ACC112 (cell line): Measurements from ENCODE around the gene CHTOP.
A peak's percentile ranks its signal among the peaks of the same experiment; 100 is the strongest.

Experiments used
- H2AFZ ChIP-seq: fragments of 200-600 bp; sonication (generic); one replicate; pipeline ENCODE4 v1.6.0; 2017; ENCODE audit warnings: antibody characterized with exemption, low read length; ENCODE audit not compliant: unreplicated experiment
- H3K27ac ChIP-seq: fragments of 200-600 bp; sonication (generic); 2 replicates; pipeline ENCODE4 v1.5.1; 2014; ENCODE audit warnings: low read depth, mild to moderate bottlenecking, antibody characterized with exemption, low read length, moderate library complexity
- H3K27me3 ChIP-seq: fragments of 200-600 bp; sonication (generic); 2 replicates; pipeline ENCODE4 v1.6.1; 2014; ENCODE audit warnings: mild to moderate bottlenecking, antibody characterized with exemption, low read length, moderate library complexity, mixed read lengths; ENCODE audit not compliant: insufficient read depth
- H3K36me3 ChIP-seq: fragments of 200-600 bp; sonication (generic); 2 replicates; pipeline ENCODE4 v1.6.1; 2016; ENCODE audit warnings: mild to moderate bottlenecking, antibody characterized with exemption, low read length, moderate library complexity, mixed read lengths; ENCODE audit not compliant: insufficient read depth
- H3K4me1 ChIP-seq: fragments of 200-600 bp; sonication (generic); one replicate; pipeline ENCODE4 v1.6.1; 2016; ENCODE audit warnings: low read length, mixed read lengths; ENCODE audit not compliant: insufficient read depth, unreplicated experiment, control insufficient read depth
- H3K4me3 ChIP-seq: fragments of 200-600 bp; sonication (generic); 2 replicates; pipeline ENCODE4 v1.5.1; 2014; ENCODE audit warnings: mild to moderate bottlenecking, low read depth, low read length
- H3K79me2 ChIP-seq: fragments of 200-600 bp; sonication (generic); one replicate; pipeline ENCODE4 v1.6.0; 2016; ENCODE audit warnings: low read length; ENCODE audit not compliant: control insufficient read depth, unreplicated experiment, insufficient read depth

CHTOP gene

DNA sequence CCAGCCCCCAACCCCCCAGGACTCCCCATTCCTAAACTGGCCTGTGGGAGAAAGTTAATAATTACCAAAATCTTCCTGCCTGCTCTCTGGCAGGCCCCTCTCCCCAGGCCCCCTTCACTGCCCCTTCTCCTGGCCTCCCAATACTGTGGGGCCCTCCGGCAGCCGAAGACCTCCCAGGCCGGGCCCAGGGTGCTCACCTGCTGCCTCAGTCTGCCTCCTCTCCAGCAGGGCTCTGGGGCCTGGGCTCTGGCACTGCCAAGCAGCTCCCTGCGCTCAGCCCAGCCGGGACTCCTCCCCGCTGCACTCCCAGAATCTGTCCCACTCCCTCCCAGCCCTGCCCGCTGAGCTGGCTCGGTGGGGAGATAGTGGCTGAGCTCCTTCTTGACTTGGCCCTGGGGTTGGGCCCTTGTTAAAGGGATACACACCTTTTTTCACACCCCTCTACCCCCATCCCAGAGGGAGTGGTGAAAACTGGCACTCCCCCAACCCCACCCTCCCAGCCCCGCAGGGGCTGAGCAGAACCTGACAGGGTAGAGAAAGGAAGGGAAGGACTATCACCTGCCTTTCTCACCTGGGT is 21.0 kb upstream of the CHTOP start, which contains the start of gene S100A16:
TSS of gene S100A16 (minus strand) at position 383 of the 577 bp plus-strand sequence. CDS start 4,986 bp downstream, outside the sequence.
- Histone ChIP-seq H2AFZ (peak within 1 kb of the TSS; percentile 67), H3K4me3 (peak within 1 kb of the TSS; percentile 93), H3K4me1 (peaks cover 59% of the 10 kb centered on the region), H3K27ac (peak within 1 kb of the TSS; percentile 74), H3K27me3 (no peaks in the 10 kb centered on the region), H3K36me3 (0 out of 2 replicates have a peak, but pooled peaks cover 3% of the 10 kb centered on the region), H3K79me2 (peaks cover 55% of the 10 kb centered on the region)

GRCh38 chr1:153613406-153613805 is 20.5 kb upstream of the CHTOP start:
- Histone ChIP-seq H3K79me2 (peaks cover 50% of the 10 kb centered on the region), H2AFZ (peak overlapping the region; percentile 67), H3K27ac (peak overlapping the region; percentile 74; the same call in 1 of the 2 replicates), H3K36me3 (0 out of 2 replicates have a peak, but pooled peaks cover 3% of the 10 kb centered on the region), H3K4me3 (peak overlapping the region; percentile 93), H3K4me1 (peaks cover 55% of the 10 kb centered on the region), H3K27me3 (no peaks in the 10 kb centered on the region)

DNA sequence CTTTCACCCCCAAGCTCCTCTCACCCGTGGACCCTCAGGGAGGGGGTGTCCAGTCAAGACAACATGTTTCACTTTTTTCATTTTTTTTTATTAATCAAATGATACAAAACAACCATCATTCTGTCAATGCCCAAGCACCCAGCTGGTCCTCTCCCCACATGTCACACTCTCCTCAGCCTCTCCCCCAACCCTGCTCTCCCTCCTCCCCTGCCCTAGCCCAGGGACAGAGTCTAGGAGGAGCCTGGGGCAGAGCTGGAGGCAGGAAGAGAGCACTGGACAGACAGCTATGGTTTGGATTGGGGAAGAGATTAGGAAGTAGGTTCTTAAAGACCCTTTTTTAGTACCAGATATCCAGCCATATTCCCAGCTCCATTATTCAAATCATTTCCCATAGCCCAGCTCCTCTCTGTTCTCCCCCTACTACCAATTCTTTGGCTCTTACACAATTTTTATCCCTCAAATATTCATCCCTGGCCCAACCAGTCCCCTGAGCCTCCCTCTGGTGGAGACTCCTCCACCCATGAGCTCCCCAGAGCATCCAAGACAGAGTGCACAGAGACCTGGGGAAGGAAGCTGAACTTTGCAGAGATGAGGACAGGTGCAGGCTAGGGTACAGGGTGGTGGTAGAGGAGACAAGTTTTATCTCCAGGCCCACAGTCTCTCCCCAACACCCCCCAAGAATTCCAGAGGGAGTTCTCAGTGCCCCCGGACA is 19.5 kb upstream of the CHTOP start:
- Histone ChIP-seq H3K4me1 (peaks cover 50% of the 10 kb centered on the region), H3K36me3 (peaks cover 3% of the 10 kb centered on the region; the same call in 1 of the 2 replicates), H3K27me3 (no peaks in the 10 kb centered on the region), H3K4me3 (no peak overlapping the region), H2AFZ (no peak overlapping the region), H3K79me2 (peaks cover 41% of the 10 kb centered on the region), H3K27ac (no peak overlapping the region)

DNA sequence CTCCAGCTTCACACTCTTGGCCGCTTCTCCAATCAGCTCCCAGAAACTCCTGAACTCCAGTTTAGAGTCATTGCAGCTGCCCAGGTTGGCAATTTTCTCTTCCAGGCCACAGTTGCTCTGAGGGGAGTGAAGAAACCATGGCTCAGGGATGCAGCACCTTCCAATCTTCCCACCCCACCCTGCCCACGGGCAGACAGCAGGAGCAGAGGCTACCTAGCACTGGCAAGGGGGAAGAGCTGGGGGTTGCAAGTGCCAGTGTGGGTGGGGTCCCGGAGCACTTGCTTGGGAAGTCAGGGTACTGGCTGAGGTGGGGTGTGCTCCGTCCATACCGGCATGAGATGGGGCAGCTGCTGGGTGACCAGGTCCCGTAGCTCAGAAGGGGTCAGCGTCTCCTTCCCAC is 19.0 kb upstream of the CHTOP start:
- H3K4me1 ChIP-seq, result peaks cover 44% of the 10 kb centered on the region
- H3K27me3 ChIP-seq, result no peaks in the 10 kb centered on the region
- no peak overlapping the region for H2AFZ ChIP-seq
- no peak overlapping the region for H3K4me3 ChIP-seq
- H3K27ac ChIP-seq, result no peak overlapping the region
- H3K79me2 ChIP-seq, result peaks cover 35% of the 10 kb centered on the region
- peaks cover 3% of the 10 kb centered on the region for H3K36me3 ChIP-seq

DNA sequence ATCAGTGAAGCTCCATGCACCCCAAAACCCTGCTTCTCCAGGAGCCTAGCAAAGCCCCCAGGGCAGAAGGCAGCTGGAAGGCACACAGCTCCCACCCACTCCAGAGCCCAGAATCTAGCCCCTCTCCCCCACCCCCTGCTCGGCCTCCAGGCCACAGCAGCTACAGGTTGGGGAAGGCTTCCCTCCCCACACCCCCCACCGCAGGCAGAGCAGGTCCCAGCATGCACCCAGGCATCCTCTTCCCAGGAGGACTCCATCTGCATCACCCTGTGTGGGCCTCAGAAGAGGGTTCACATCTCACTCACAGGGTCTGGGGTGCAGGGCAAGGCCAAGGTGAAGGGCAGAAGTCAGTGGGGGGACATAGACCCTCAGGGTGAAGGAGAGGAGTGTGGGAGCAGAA is 18.5 kb upstream of the CHTOP start:
- H2AFZ ChIP-seq, result no peak overlapping the region
- peaks cover 39% of the 10 kb centered on the region for H3K4me1 ChIP-seq
- H3K27ac ChIP-seq, result no peak overlapping the region
- peaks cover 30% of the 10 kb centered on the region for H3K79me2 ChIP-seq
- H3K27me3 ChIP-seq, result no peaks in the 10 kb centered on the region
- H3K4me3 ChIP-seq, result no peak overlapping the region
- peaks cover 3% of the 10 kb centered on the region for H3K36me3 ChIP-seq

DNA sequence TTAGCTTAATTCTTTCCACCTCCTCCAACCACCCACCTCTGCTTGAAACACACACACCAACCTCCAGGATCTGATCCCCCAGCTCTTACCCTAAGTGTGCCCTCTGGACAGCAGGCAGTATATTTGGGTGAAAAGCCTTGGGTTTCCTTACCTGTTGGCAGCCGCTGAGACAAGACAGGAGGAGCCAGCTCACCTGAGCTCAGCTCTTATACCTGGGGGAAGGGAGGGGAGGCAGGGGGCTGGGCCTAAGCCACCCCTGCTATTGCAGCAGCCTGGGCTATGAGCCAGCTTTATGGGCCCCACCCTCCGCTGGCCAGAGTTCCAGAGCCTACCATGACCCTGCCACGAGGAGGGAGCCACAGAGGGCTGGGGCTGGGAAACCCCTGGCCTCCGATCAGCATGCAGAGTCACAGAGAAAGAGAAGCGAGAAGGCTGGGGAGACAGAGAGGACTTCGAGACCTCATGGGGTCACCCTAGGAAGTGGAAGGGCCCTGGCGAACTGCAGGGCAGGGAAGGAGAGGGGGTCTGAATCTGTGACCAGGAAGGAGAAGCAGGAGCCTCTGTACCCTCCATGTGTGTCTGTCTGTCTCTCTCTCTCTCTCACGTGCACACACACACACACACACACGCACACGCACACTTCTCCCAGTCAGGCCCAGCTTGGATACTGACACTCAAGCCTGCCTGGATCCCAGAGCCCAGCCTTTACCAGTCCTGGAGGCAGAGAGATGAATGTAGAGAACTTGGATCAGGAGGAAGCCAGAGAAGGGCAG is 17.5 kb upstream of the CHTOP start, which contains the start of gene S100A14:
TSS of gene S100A14 (minus strand) at position 182 of the 773 bp plus-strand sequence. CDS start 467 bp downstream, outside the sequence.
- Histone ChIP-seq H3K27ac (0 out of 2 replicates have a peak within 1 kb of the TSS, but pooled peaks have one; percentile 5), H3K4me3 (no peak within 1 kb of the TSS)

DNA sequence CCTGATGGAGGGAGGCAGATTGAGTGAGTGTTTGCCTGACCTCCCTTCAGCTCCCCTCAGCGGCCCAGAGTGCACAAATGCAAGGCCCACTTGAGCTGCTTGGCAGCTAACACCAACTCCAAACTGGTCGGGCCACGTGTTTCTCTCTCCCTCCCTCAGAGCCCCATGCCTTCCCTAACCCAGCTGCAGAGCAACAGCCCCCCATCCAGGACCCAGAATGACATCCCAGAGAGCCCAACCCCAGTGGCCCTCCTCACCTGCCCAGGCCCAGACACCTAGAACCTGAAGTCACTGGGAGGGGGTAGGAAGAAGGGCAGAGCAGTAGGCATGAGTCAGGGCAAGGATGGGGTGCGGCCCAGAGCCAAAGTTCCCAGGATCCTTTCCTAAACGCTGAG is 17.0 kb upstream of the CHTOP start:
- Histone ChIP-seq H3K27ac (no peak overlapping the region), H3K79me2 (peaks cover 17% of the 10 kb centered on the region), H3K27me3 (no peaks in the 10 kb centered on the region), H3K4me3 (no peak overlapping the region), H3K4me1 (peaks cover 34% of the 10 kb centered on the region), H2AFZ (no peak overlapping the region), H3K36me3 (peaks cover 3% of the 10 kb centered on the region)

More for the DNA sequence above, 17.5 kb upstream of the CHTOP start, which contains the start of gene S100A14:
- H2AFZ ChIP-seq, result no peak within 1 kb of the TSS
- peaks cover 23% of the 10 kb centered on the region for H3K79me2 ChIP-seq
- H3K27me3 ChIP-seq, result no peaks in the 10 kb centered on the region
- H3K36me3 ChIP-seq, result peaks cover 3% of the 10 kb centered on the region
- H3K4me1 ChIP-seq, result peaks cover 34% of the 10 kb centered on the region

- no peak overlapping the region for H2AFZ ChIP-seq
- peaks cover 3% of the 10 kb centered on the region for H3K36me3 ChIP-seq
- H3K4me3 ChIP-seq, result no peak overlapping the region
- no peaks in the 10 kb centered on the region for H3K27me3 ChIP-seq
- H3K27ac ChIP-seq, result peak overlapping the region; percentile 10; the same call in 1 of the 2 replicates
- H3K4me1 ChIP-seq, result peaks cover 34% of the 10 kb centered on the region
- H3K79me2 ChIP-seq, result peaks cover 10% of the 10 kb centered on the region
Observed at GRCh38 chr1:153617663-153618062, 16.2 kb upstream of the CHTOP start.

- H3K27me3 ChIP-seq, result no peaks in the 10 kb centered on the region
- peaks cover 7% of the 10 kb centered on the region for H3K79me2 ChIP-seq
- H3K27ac ChIP-seq, result no peak overlapping the region
- no peak overlapping the region for H3K4me3 ChIP-seq
- peaks cover 3% of the 10 kb centered on the region for H3K36me3 ChIP-seq
- H3K4me1 ChIP-seq, result peaks cover 25% of the 10 kb centered on the region
- no peak overlapping the region for H2AFZ ChIP-seq
Observed at GRCh38 chr1:153619171-153619570, 14.7 kb upstream of the CHTOP start.

DNA sequence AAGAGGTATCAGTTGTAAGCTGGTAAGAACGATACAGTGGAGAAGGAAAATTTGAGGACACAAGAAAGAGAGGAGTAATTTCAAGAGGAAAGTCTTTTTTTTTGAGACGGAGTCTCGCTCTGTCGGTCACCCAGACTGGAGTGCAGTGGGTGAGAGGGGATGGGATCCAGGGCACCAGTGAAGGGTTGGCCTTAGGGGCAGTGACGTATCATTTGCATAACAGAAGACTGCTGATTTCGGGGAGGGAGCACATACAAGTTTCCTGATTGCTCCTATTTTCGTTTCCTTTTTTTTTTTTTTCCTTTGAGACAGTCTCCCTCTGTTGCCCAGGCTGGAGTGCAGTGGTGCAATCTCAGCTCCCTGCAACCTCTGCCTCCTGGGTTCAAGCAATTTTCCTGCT is 10.8 kb upstream of the CHTOP start:
- H3K36me3 ChIP-seq, result peaks cover 3% of the 10 kb centered on the region
- H3K4me1 ChIP-seq, result peaks cover 18% of the 10 kb centered on the region
- H3K27me3 ChIP-seq, result no peaks in the 10 kb centered on the region
- no peak overlapping the region for H3K4me3 ChIP-seq
- H3K27ac ChIP-seq, result no peak overlapping the region
- peaks cover 30% of the 10 kb centered on the region for H3K79me2 ChIP-seq
- no peak overlapping the region for H2AFZ ChIP-seq
